NOMO-1 treated with DMSO at 0.1 percent for 48 hours (cell line): ENCODE measurements around the gene RUVBL1.
A peak's percentile ranks its signal among the peaks of the same experiment; 100 is the strongest.

ENCODE experiments used
- DNase-seq: peaks from one replicate; lab custom pipeline; 2025; ENCODE audit not compliant: unreplicated experiment; lab: John Stamatoyannopoulos, UW

The RUVBL1 gene

DNA sequence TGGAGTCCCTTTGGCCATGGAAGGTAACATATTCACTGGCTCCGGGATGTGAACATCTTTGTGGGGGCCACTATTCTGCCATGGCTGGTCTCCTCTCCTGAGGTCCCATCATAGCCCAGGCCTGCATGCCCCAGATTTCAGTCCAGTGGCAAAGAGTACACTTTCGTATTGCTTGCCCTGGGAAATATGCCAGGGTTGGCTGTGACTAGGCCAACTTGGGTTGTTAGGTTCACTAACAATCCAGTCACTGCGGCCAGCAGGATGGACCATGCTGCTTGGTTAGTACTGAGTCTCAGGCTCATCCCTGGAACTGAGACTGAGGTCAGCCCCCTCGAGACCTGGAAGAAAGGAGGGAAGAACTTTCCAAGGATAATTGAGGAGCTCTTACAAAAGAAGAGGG is 19.9 kb upstream of the RUVBL1 start:
- no peak for DNase-seq

DNA sequence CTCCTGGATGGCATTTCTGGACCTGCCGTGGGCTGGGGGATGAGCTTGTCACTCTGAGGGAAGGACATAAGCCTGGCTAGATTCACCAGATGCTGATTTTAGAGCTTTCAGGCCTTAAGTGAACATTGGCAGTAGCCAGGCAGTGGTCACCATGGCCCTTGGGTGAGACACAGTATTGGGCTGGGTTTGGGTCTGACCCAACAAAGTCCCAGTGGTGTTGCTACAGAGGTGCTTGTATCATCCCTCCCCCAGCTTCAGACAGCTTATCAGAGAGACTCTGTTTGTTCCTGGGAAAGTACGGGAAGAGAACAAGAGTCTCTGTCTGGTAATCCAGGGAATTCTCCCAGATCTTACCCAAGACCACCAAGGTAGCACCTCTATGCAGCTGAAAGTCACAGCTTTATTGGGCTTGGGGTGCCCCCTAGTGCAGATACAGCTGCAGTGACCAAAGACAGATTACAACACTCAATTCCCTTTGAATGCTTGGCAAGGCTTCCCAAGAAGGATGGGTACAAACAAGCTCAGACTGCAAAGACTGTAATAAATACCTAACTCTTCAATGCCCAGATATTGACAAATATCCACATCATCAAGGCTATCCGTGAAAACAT is 9.8 kb upstream of the RUVBL1 start:
- peak; percentile 48 for DNase-seq

DNA sequence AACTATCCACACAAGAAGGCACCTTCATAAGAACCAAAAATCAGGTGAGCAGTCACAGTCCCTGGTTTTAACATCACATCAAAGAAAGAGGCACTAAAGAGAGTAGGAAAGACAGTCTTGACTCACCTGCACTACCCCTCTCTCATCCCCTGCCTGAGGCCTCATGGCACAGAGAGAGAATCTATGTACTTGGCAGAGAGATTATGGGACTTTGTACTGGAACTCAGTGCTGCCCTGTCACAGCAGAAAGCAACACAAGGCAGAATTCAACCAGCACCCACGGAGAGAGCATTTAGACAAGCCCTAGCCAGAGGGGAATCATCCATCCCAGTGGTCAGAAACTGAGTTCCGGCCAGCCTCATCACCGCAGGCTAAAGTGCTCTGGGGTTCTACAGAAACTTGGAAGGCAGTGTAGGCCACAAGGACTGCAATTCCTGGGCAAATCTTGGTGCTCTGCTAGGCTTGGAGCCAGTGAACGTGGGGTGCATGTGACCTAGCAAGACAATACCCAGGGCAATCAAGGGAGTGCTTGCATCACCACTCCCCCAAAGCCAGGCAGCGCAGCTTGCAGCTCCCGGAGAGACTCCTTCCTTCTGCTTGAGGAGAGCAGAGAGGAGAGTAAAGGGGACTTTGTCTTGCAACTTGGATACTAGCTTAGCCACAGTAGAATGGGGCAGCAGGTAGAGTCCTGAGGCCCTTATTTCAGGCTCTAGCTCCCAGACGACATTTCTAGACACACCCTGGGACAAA is 8.5 kb upstream of the RUVBL1 start:
- no peak for DNase-seq

DNA sequence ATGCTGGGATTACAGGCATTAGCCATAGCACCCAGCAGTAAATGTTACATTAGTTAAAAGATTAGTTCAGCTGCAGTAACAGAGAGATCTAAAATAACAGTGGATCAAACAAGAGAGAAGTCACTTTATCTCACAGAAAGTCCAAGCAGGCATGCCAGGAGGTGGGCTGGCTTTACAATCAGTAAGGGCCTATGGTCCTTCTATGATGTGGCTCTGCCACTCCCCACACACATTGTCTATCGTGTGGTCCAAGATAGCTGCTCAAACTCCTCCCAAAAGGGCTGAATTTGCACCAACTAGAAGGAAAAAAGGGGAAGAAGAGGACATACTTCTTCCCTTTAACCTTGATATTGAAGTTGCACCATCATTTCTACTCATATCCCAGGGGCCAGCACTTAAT is 4.6 kb upstream of the RUVBL1 start:
- peak; percentile 25 for DNase-seq

DNA sequence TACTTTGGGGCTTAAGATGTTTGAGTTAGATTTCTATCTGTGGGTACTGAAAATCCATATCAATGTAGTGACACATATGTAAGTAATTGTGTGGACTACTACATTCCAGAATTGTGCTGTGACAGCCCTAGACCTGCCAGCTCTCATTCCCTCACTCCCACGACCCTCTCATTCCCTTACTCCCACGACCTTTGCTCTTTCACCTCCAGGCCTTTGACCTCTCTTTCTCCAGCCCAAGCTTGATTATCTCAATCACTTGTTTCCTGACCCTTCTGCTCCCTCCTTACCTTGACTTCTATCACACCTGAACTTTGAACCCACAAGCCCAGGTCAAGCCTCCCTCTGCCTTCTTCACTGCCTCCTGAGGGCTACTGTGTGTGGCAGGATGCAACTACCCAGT is 3.6 kb upstream of the RUVBL1 start:
- no peak for DNase-seq

DNA sequence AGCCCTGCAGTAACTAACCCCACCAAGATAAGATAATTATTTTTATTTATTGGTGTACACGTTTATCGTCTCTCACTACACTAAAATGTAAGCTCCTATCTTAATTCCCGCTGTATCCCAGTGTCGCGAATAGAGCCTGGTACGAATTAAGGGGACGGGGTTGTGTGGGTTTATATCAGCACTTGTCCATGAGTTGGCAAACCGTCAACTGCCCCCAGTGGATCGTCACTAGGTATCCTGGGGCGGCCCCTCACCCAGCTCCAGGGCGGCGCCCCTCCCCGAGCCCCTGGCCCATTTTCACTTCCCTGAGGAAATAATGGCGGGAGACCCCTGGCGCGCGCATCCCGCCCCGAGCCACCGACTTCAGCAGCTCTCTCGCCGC is 465 bp downstream of the RUVBL1 start:
- DNase-seq: peak; percentile 3

DNA sequence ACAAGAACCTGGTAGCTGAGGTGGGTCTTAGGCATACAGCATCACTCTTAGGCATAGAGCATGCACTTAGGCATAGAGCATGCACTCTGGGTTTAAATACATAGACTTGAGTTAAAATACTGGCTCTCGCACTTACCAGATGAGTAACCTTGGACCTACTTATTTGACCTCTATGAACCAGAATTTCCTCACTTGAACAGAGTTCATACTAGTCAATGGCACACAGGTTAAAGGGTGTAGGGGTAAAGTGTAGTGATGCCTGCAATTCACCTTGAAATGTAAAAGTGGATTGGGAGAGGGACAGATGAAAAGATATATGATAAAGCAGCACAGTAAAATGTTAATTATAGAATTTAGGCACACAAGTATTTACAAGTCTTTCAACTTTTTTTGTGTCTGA is 1.6 kb downstream of the RUVBL1 start:
- DNase-seq: no peak

DNA sequence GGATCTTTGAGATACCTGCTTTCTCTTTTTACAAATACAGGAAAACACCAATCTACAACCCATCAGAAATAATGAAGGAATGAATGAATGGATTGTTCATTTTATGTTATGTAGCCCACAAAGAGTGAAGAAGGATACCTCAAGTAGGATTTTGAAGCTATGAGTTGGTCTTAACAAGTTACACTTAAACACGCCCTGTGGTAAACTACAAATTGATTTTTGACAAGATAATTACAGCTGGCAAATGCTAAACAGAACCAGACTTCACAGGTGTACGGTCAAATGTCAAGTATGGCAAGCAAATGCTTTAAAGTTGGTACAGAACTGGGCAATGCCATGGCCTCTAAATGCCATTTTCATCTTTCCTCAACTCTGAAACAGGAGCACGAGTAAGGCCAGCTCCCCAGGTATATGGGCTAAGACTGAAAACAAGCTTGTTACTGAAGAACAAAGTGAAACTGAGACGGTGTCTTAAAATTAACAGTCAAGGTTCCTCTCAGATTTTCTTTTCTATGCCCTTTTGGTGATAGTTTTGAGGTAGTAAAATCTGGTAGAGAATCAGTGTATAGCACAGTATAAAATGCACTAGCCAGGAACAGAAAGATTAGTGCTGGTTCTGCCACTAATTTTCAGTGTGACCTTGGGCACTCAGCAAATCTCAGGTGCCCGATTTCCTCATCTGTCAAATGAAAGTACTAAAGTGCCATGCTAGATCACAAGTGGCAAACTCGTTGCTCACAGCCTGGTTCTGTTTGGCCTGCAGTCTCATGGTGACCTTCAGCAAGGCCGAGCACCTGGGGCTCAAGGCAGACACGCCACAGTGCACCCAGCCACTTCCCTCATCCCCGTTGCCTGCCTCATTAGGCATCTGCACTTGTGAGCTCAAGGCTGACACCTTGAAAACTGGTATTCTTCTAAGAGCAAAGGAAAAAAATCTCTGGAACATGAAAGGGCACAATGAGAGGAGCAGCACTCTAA is 9.5 kb downstream of the RUVBL1 start:
- DNase-seq: no peak

DNA sequence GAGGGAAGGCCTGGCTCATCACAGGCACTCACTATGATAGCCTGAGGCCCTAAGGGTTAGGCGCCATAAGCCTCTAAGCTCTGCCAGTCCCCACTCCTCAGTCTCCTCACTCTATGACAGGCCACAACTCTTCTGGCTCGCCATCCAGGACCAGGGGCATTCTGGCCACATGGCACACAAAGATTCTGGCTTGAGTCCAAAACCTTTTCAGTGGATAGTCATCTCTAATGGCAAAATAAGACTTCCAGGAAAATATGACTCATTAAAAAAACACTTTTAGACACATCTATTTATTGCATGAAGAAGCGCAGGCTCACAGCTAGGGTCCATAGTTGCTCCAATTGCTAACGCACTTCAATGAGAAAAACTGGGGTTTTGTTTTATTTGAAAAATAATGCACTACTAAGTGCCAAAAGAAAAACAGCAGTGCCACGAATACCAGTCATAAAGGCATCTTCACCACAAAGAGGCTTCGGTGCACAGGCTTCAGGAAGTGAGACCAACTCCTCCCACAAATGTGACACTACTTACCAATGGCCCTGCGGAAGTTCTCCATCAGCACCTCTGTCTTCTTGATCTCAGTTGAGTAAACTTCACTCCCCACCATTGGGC is 11.1 kb downstream of the RUVBL1 start:
- DNase-seq: no peak

DNA sequence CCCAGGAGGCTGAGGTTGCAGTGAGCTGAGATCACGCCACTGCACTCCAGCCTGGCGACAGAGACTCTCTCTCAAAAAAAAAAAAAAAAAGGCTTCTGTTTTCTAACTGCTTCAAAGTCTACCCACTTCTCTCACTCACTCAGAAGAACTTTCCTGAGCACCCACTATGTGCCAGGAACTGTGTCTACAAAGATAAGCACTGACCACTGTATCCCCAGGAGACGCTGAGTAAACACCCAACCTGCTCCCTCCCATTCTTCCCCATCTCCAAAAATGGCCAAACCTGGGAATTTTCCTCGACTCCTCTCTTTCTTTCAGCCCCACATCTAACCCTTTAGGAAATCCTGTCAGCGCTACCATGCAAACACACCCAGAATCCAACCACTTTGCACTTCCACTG is 12.5 kb downstream of the RUVBL1 start:
- DNase-seq: no peak

DNA sequence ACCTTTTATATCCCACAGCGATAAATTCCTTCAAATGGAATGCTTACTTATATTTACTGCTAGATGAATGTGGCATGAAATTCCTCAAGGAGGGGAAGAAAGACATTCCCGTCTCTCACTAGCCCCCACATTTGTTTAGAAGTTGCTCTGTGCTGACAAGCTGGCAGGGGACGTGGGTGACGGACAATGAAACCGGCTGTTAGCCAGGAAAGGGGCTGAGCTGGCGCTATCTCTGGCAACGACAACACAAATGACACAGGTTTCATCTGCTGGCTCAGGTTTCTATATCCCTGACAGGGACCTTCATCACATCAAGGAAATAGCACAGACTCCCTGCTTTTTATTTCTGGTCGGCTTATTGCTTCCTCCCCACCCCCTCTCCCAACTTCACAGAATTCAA is 15.8 kb downstream of the RUVBL1 start:
- no peak for DNase-seq

DNA sequence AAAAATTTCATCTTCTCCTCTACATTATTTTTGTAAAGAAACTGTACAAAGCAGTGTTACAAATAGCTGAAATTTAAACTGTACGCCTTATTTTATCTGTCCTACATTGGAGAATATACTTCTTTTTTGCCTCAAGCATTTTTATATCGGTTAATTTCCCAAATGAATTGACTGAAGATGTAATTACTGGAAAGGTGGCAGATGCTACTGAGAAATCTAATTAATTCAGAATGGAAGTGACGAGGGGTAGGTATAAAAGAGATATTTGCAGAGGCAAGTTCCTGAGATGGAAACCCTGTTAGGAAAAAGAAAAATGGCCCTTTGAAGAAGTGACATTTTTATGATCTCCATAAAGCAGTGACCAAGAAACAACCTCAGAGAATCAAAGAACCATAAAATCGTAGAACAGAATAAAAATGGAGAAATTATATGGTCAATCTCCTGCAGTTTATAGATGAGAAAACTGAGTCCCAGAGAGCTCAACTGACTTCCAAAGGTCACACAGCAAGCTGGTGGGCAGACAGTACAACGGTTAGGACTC is 20.4 kb downstream of the RUVBL1 start:
- no peak for DNase-seq

DNA sequence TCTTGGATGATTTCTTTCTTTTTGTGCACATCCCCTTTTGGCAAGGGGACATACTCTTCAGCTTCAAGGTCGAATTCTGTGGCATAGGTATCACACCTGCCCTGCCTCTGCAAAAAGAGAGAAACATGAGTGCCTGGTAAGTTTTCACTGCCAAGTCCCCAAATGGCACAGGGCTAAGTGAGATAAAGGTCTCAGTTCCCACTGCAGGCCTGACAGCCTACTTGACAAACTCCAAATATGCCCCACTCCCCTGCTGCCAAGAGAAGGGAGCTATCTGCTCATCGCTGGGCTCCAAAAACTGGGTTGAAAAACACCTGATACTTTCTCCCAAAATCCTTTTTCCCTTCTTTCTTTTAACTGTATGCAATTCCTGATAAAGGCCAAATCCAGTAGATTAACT is 23.0 kb downstream of the RUVBL1 start:
- no peak for DNase-seq

DNA sequence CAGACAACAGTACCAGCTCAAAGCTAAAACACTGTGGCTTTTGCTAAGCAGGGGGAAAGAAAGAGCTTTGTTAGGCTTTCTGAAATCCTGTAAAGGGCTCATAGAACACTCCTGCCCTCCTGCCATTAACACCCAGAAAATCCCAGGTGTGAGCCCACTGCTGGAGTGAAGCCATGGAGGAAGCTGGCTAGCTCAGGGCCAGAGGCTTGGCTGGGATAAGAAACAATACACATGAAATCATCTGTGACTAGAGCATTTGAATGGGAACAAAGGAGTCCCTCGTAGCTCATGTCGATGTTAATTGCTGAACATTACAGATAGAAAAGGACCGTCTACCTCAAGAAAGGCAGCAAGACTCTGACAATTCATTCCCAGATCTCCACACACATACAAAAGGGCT is 23.5 kb downstream of the RUVBL1 start:
- no peak for DNase-seq

DNA sequence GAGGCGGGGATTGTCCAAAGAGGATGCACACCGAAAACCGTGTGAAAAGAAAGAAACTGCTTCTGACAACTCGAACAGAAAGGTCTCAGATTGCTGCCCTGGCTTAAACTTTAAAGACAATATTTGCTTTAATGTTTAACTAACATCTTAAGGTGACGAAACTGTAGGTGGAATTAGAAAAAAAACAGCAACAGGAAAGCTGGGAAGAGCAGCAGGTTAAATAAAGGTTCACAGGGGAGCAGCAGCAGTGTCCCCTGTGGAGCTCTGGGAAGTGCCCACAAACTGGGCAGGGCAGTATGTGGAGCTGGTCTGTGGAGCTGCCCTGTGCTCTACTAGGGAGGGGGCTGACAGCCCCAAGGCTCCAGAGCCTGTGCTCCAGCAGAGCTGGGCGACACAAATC is 25.4 kb downstream of the RUVBL1 start:
- DNase-seq: no peak

DNA sequence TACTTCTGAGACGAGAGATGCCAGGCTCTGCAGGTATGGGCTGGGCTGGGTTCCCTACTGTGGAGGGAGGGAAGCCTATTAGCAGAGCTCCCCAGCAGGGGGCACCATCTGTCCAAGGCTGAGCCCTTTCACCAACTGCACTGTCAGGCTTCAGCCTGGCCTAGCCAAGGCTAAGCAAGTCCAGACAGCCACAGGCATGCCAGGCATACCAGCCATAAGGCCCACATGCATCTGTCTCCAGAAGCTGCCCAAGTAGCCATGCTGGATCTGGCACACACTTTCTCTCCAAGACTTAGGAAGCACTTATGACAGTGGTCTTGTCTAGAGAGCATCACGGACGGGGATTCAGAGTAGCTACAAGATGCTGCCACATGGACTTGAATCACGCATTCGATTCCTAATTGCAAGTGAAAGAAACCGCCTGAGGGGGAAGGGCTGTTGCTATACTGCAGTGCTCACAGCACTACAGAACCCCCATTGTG is 28.3 kb downstream of the RUVBL1 start:
- DNase-seq: peak; percentile 41

DNA sequence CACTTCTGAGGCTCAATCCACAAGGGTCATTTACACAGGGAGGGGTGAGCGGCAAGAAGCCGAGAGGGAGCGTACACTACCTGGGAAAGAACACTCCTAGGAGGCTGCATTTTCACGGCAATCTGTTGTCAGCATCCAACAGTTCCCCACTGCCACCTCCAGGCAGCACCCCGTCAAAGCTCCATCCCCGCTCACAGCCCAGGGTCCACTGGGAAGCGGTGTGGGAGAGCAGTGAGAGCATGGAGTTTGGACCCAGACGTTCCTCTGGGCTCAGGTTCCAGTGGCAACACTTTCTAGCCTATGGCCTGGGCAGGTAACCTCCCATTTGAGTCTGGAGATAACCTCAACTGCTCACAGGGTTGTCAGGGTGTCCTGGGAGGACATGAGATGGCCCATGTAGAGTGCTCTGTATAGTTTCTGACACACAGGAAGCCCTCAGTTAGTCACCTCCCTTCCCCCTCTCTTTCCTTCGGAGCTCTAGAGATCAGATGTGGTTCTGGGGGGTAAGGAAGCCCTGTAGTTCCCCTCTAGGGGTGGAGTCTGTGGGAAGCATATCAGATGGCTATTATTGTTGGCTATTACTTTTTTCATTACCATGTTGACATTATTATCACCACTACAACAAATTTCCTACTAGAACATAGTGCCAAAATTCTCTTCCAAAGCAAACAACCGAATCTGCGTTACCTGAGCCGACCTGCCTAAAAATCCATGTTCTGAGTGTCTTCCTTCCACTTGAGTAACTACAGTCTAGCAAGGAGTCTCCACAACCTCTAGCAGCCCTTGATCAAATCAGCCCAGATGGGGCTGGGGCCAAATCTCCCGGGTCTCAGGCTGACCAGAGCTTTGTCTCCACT is 29.1 kb downstream of the RUVBL1 start:
- DNase-seq: no peak

DNA sequence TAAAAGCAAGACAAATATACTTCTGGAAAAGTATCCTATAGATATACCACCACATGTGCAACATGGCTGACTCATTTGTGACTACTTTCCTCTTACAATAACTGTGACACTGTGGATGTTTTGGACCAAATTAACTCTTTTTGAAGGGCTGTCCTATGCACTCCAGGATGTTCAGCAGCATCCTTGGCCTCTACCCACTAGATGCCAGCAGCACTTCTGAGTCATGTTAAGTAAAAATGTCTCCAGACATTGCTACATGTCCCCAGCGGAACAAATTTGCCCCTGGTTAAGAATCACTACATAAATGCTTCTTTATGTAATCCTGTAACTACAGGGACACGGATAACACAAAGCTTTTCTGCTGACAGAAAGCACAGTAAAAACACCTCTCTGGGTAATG is 32.0 kb downstream of the RUVBL1 start:
- no peak for DNase-seq

DNA sequence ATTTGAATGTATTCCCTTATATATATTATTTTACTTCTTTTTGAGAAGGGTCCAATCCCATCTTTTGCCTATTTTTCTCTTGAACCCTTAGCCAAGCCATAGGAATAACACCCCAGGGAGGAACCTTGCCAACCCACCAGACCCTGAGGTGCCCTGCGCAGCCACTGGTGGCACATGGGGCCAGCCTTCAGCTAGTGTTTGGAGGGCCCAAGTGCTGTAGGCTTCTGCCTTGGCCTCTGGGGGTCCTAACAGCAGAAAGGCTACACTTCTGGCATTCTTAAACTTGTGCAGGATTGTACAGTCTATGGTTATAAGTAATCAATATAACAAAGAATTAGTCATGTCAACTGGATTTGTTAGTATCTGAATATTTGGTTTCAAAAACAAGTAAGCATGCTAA is 34.5 kb downstream of the RUVBL1 start:
- DNase-seq: no peak

DNA sequence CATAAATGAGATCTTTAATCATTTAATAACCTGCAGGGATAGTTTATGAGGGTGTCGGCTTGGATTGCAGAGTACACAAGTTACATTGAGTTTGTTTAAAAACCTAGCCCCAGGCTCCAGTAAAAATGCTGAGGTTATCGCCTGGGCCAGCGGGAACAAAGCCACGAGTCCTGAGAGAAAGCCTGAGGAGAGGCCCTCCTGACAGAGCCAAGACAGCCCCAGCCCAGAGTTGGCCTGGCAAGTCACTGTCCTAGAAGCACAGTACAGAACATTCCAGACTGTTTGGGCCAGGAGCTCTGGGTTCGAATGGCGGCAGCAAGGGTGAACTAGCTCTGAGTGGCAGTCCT is 39.0 kb downstream of the RUVBL1 start:
- DNase-seq: no peak
